H7 (cell line): ENCODE results near the gene CYSRT1. TPM values are rescaled to one million over a fixed set of nuclear protein-coding genes. Genes with fewer than 3 reads are reported as not detected.
"Not testable (repeated sequence)": the region's sequence is repeated elsewhere in the genome, so short reads cannot be mapped to it uniquely, and the experiment has no call there.

ENCODE experiments used
- DNase-seq: peaks from one replicate; pipeline ENCODE4 v3.0.0; 2012
- H3K27me3 ChIP-seq: 2 replicates; pipeline ENCODE4 v1.6.0; 2011; ENCODE audit warnings: mild to moderate bottlenecking, low read length; ENCODE audit not compliant: control insufficient read depth, insufficient read depth
- H3K36me3 ChIP-seq: replicated peaks from 2 replicates; pipeline ENCODE4 v1.5.1; 2011; ENCODE audit warnings: low read length; ENCODE audit not compliant: control insufficient read depth, insufficient read depth
- H3K4me3 ChIP-seq: 2 replicates; pipeline ENCODE4 v1.5.1; 2011; ENCODE audit warnings: low read depth, mild to moderate bottlenecking, control low read depth, low read length, moderate library complexity; ENCODE audit not compliant: insufficient read depth
- total RNA-seq: library from RNA; depleted of rRNA; stranded (reverse); fragments of >200 nt; shearing (Covaris generic); gene quantifications from 2 replicates; pipeline ENCODE4 v1.2.3, GENCODE V29; 2014

Gene CYSRT1
- total RNA-seq, 1 experiment from 2014 or later = 0.83 TPM

DNA sequence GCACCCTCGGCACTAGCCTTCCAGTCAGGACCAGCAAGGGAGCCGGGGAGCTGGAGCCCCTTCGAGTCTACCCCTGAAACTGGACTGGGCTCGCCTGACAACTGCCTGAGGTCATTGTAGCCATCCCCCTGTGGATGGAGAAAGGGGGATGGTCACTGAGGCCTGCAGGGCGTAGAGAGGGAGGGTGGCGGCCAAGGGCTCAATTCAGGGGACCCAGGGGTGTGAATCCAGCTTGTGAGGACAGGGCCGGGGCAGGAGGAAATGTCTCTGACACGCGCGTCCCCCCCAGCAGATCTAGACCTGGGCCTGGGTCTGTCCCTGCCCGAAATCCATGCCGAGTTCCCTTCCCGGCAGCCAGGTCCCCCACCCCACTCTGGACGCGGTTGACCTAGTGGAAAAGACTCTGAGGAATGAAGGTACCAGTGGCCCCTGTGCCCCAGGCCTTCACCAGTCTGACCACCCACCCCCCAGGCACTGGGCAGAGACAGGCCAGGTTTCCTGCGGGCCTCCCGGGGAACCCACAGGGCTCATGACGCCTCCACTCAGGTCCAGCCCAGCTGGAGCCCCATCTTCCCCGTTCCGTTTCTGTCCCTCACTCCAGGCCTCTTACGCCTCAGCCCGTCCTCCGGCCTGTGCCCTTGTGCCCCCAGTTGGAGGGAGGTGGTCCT, 6.5 kb downstream of the CYSRT1 start:
- Histone ChIP-seq H3K27me3 (no peaks in the 10 kb centered on the region), H3K4me3 (no peak overlapping the region), H3K36me3 (no peaks in the 10 kb centered on the region)
- no peak for DNase-seq

DNA sequence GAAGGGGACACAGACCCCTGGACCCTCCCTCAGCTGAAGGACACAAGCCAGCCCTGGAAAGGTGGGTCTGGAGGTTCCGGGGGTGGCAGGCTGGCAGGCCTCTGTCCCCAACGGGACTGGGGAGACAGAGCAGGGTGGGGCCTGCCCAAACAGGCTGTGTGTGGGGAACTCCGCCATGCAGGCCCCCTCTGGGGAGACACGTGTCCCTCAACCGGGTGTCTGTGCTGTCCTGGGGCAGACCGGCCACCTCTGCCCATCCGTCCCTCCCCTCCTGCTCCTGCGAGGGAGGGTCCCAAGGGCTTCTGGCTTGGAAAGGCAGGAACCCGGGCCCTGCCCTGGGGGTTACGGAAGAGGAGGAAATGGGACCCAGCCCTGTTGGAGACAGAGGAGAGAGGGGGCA, 7.1 kb downstream of the CYSRT1 start:
- DNase-seq = no peak
- Histone ChIP-seq H3K27me3 (no peaks in the 10 kb centered on the region), H3K36me3 (no peaks in the 10 kb centered on the region), H3K4me3 (no peak overlapping the region)

DNA sequence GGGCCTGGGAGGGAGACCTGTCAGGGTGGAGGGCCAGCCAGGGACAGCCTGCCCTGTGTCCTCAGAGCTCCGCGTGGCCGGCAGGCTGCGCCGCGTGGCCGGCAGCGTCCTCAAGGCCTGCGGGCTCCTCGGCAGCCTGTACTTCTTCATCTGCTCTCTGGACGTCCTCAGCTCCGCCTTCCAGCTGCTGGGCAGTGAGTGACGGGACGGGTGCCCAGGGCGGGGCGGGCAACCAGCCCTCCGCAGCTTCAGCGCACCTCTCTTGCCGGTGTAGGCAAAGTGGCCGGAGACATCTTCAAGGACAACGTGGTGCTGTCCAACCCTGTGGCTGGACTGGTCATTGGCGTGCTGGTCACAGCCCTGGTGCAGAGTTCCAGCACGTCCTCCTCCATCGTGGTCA, 7.5 kb downstream of the CYSRT1 start:
- H3K4me3 ChIP-seq = no peak overlapping the region

DNA sequence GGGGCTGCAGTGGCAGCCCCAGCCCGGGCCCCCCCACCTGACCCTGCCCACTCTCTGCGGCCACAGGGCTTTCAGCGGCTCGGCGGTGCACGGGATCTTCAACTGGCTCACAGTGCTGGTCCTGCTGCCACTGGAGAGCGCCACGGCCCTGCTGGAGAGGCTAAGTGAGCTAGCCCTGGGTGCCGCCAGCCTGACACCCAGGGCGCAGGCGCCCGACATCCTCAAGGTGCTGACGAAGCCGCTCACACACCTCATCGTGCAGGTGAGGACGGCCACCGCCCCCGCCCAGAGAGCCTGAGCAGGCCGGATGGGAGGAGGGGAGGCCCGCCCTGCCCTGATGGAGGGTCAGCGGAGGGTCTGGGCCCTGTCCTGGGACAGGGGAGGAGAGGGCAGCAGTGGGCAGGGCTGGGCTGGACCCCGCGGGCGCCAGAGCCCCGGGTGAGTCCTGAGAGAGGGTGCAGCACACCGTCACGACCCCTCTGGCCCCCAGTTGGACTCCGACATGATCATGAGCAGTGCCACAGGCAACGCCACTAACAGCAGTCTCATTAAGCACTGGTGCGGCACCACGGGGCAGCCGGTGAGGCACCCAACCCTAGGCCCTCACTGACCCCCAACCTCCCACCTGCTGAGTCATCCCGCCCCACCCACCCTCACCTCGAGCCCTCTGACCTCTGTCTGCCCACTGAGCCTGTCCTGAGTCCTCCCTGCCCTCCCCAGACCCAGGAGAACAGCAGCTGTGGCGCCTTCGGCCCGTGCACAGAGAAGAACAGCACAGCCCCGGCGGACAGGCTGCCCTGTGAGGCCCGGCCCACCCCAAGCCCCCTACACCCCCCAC, 8.4 kb downstream of the CYSRT1 start:
- Histone ChIP-seq H3K36me3 (no peaks in the 10 kb centered on the region), H3K4me3 (no peak overlapping the region), H3K27me3 (no peaks in the 10 kb centered on the region)
- DNase-seq = no peak

More for the DNA sequence above, 7.5 kb downstream of the CYSRT1 start:
- H3K36me3 ChIP-seq = no peaks in the 10 kb centered on the region
- no peak for DNase-seq
- H3K27me3 ChIP-seq = no peaks in the 10 kb centered on the region

DNA sequence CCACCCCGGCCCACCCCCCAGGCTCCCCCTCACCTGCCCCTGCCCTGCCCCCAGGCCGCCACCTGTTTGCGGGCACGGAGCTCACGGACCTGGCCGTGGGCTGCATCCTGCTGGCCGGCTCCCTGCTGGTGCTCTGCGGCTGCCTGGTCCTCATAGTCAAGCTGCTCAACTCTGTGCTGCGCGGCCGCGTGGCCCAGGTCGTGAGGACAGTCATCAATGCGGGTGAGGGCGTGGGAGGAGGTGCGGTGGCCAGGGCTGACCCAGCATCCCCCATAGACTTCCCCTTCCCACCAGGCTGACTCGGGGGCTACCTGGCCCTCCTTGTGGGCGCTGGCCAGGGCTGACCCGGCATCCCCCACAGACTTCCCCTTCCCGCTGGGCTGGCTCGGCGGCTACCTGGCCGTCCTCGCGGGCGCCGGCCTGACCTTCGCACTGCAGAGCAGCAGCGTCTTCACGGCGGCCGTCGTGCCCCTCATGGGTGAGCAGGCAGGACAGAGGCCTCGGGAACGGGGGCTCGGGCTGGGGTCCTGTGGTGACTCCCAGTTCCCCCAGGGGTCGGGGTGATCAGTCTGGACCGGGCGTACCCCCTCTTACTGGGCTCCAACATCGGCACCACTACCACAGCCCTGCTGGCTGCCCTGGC, 9.2 kb downstream of the CYSRT1 start:
- H3K27me3 ChIP-seq = no peaks in the 10 kb centered on the region
- no peaks in the 10 kb centered on the region for H3K36me3 ChIP-seq
- DNase-seq = no peak
- H3K4me3 ChIP-seq = no peak overlapping the region

DNA sequence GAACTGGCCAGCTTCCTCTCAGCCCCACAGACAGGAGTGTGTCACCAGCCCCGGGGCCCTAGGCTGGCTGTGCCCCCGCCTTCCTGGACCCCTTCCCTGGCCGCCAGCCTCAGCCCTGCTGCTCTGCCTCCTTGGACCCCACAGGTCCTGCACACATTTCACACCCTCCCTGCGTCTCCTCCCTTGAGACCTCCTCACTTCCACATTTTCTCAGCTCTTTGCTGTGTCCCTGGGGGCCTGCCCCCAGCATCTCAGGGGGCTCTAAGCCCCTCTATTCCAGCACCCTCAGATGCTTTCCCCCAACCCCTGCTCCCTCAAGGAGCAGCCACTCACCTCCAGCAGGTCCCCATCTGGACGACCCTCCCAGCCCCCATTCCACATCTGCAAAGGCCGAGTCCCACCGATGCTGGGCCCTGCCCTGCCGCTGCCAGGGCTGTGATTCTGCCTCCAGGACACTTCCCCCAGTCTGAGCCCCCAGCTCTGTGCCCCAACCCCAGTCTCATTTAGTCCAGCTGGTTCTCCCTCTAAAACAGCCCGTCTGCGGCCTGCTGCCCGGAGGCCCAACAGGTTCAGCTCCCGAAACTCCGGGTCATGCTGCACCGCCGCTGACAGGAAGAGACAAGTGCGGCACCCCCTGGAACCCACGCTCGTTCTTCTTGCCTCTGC, 9.9 kb downstream of the CYSRT1 start:
- DNase-seq = no peak
- Histone ChIP-seq H3K27me3 (no peaks in the 10 kb centered on the region), H3K36me3 (no peaks in the 10 kb centered on the region), H3K4me3 (no peak overlapping the region)

DNA sequence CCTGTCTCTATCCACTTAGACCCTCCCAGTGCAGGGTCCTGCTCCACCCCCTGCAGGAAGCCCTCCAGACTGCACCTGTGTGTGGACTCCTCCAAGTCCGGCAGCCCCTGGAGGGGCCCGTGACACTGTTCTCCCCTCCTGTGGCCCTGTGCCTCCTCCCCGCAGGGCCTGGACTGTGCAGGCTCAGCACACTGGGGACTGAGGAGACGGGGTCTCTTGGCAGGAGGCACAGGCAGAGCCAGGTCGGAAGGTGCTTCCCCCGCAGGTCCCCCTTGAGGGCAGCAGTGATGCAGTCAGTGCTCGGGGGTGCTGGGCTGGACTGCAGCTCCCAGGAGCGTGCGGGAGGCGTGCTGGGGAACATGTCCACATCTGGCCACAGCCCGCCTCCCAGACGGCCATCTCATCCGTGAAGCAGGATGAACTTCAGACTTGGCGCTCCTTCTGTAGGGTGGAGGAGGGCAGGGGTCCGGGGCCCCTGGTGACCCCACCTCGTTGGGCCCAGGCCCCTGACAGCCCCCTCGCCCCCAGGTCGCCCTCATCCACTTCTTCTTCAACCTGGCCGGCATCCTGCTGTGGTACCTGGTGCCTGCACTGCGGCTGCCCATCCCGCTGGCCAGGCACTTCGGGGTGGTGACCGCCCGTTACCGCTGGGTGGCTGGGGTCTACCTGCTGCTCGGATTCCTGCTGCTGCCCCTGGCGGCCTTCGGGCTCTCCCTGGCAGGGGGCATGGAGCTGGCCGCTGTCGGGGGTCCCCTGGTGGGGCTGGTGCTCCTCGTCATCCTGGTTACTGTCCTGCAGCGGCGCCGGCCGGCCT, 10.7 kb downstream of the CYSRT1 start:
- peak; percentile 89 for DNase-seq
- H3K36me3 ChIP-seq = no peaks in the 10 kb centered on the region
- H3K4me3 ChIP-seq = no peak overlapping the region
- H3K27me3 ChIP-seq = no peaks in the 10 kb centered on the region

DNA sequence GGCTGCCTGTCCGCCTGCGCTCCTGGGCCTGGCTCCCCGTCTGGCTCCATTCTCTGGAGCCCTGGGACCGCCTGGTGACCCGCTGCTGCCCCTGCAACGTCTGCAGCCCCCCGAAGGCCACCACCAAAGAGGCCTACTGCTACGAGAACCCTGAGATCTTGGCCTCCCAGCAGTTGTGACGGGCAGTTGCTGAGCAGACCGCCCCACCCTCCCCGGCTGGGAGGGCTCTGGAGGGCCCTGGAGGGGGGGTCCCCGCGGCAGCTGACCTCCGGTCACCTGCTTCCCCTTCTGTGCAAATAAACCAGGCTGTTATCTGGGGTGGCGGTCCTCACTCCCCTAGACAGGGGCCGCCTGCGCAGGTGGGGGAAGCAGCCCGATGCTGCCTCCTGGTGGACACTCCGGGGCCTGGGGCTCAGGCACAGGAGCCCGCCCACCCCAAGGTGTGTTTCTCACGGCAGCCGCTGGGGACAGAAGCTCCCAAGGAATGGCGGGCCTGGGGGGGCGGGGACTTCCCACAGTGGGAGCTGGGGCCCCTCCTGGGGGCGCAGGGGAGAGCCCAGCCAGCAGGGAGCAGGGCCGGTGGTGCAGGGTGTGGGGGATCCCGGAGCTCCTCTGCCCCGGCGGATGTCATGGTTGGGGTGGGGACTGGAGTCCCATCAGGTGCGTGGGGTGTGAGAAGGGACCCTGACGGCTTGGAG, 11.4 kb downstream of the CYSRT1 start:
- Histone ChIP-seq H3K4me3 (no peak overlapping the region; the same call in 1 of the 2 replicates), H3K27me3 (no peaks in the 10 kb centered on the region), H3K36me3 (no peaks in the 10 kb centered on the region)
- peak; percentile 100 for DNase-seq

DNA sequence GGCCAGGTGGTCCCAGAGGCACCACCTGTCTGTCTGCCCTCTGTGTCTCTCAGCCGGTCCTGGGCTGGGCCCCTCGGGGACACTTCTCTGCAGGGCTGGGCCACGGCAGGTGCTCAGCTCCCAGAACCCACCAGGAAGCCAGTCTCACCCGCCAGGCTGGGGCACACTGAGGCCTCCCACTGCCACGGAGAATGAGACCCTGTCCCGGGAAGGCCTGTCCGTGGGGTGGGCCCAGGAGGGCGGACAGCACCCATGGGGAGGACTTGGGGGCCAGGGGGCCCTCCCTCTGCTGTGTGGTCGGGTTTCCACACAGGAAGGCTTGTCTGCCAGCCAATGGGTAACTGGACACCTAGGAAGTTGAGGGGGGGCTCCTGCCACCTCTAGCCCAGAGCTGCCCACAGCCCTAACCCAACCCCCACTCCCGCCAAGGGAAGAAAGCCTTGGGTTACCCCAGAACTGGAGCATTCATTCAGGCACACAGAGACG, 12.0 kb downstream of the CYSRT1 start:
- Histone ChIP-seq H3K27me3 (no peaks in the 10 kb centered on the region), H3K36me3 (peaks cover 1% of the 10 kb centered on the region), H3K4me3 (no peak overlapping the region; the same call in 1 of the 2 replicates)
- no peak for DNase-seq

DNA sequence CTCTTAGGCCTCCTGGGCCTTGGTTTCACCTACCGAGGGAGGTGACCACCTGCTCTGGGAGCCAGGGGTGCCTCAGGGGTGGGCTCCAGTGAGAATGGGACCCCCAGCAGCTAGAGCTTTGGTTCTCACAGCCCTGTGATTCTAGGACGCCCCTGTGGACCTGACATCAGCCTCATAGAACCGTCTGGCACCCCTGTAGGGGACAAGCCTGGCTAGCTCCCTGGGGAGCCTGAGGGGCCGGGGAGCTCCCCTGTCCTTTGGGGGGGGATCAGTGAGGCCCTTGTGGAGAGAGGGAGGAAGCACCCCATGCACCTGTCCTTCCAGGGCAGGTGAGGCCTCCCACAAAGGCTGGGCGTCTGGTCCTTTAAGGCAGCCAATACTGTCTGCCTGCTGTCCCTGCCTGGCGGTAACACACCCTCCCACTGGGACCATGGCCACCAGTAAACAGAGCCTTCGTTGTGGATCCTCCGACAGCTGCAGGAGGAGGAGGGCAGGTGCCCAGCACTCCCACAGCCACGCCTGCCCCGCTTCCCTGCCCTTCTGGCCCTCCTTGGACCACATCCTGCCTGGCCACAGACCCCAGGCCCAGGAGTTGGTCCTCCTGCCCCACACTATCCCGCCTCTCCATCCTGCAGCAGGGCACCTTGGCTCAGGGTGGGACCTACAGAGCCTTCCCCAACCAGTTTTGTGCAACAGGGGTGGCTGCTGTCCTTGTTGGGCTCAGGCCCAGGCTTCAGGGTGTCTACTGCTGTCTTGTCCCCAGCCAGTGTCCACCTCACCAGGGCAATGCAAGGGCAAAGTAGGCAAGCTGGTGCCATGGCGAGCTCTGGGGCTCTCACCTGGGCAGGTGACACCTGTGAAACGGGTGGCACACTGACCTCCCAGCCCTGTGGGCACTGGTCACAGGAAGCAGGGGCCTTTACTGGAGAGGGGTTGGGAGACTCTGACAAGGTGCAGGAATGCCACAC, 13.1 kb downstream of the CYSRT1 start:
- DNase-seq = no peak
- Histone ChIP-seq H3K27me3 (no peaks in the 10 kb centered on the region), H3K4me3 (no peak overlapping the region), H3K36me3 (peaks cover 10% of the 10 kb centered on the region)

DNA sequence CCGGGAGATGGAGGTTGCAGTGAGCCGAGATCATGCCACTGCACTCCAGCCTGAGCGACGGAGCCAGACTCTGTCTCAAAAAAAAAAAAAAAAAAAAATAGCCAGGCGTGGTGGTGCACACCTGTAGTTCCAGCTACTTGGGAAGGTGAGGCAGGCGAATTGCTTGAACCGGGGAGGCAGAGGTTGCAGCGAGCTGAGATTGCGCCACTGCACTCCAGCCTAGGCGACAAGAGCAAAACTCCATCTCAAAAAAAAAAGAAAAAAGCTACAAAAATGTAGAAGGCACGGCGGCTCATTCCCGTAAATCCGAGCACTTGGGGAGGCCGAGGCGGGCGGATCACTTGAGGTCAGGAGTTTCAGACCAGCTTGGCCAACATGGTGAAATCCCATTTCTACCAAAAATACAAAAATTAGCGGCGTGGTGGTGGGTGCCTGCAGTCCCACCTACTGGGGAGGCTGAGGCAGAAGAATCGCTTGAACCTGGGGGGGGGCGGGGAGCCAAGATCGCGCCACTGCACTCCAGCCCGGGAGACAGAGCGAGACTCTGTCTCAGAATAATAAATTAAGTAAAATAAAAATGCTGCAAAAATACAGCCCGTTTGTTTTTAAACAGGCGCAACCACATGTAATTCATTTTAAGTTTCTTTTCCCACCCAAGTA, 14.7 kb downstream of the CYSRT1 start:
- Histone ChIP-seq H3K4me3 (peak overlapping the region; percentile 89), H3K36me3 (peaks cover 15% of the 10 kb centered on the region)
- DNase-seq, H3K27me3 ChIP-seq: not testable (repeated sequence)

DNA sequence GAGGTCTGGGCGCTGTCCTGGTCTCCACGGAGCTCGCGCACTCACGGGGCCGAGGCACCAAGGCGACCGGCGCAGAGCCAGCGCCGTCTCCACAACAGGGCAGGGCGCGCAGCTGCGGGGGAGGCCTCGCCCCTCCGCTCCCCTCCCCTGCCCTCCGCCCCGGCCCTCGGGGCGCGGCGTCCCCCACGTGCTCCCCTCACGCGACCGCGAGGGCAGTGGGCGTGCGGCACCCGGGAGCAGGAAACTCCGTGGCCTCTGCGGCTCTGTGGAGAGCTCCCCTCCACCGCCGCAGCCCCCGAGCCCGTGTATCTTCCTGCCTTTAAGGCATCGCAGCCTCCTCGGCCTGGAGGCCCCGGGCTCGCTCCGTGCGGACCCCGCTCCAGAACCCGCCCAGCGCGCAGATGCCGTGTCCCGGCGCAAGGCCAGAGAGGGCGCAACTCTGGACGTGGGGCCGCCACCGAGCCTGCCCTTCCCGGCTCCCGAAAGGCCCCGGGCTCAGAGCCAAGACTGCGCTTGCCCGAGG, 15.4 kb downstream of the CYSRT1 start:
- peak overlapping the region; percentile 89 for H3K4me3 ChIP-seq
- DNase-seq = no peak
- peaks cover 15% of the 10 kb centered on the region for H3K36me3 ChIP-seq
- H3K27me3 ChIP-seq = no peaks in the 10 kb centered on the region
